H9 (cell line): ENCODE data around the gene NGFR. TPM values are rescaled to one million over a fixed set of nuclear protein-coding genes. Genes with fewer than 3 reads are reported as not detected.

ENCODE experiments used
- DNase-seq: peaks from one replicate; pipeline ENCODE4 v3.0.0-alpha.2; 2017
- H2AFZ ChIP-seq: one replicate; pipeline ENCODE4 v1.6.1; 2013; ENCODE audit warnings: mild to moderate bottlenecking, low read length, control low read depth, moderate library complexity
- H2AK5ac ChIP-seq: 2 replicates; pipeline ENCODE4 v1.6.1; 2013; ENCODE audit warnings: low read length, control low read depth, mixed read lengths; ENCODE audit not compliant: insufficient read length
- H2BK120ac ChIP-seq: one replicate; pipeline ENCODE4 v1.6.1; 2013; ENCODE audit warnings: low read depth, mild to moderate bottlenecking, low read length, control low read depth, inconsistent platforms; ENCODE audit not compliant: poor library complexity, severe bottlenecking
- H2BK12ac ChIP-seq: 2 replicates; pipeline ENCODE4 v1.6.1; 2013; ENCODE audit warnings: low read length, control low read depth, mixed read lengths, low read depth; ENCODE audit not compliant: insufficient read length
- H2BK15ac ChIP-seq: 2 replicates; pipeline ENCODE4 v1.6.1; 2013; ENCODE audit warnings: low read depth, low read length, control low read depth
- H2BK20ac ChIP-seq: one replicate; pipeline ENCODE4 v1.6.1; 2013; ENCODE audit warnings: low read depth, mild to moderate bottlenecking, low read length, control low read depth, inconsistent platforms; ENCODE audit not compliant: poor library complexity, severe bottlenecking
- H2BK5ac ChIP-seq: 2 replicates; pipeline ENCODE4 v1.6.1; 2013; ENCODE audit warnings: low read length, control low read depth, mixed read lengths; ENCODE audit not compliant: insufficient read length
- H3K14ac ChIP-seq: 2 replicates; pipeline ENCODE4 v1.6.1; 2013; ENCODE audit warnings: low read length, control low read depth; ENCODE audit not compliant: insufficient read depth
- H3K18ac ChIP-seq: 2 replicates; pipeline ENCODE4 v1.6.1; 2013; ENCODE audit warnings: low read depth, mild to moderate bottlenecking, mixed read lengths, low read length, control low read depth; ENCODE audit not compliant: insufficient read length
- H3K23ac ChIP-seq: 2 replicates; pipeline ENCODE4 v1.6.1; 2013; ENCODE audit warnings: low read length, control low read depth, mixed read lengths, low read depth; ENCODE audit not compliant: insufficient read length
- H3K23me2 ChIP-seq: 2 replicates; pipeline ENCODE4 v1.6.1; 2013; ENCODE audit warnings: low read depth, mild to moderate bottlenecking, mixed read lengths, low read length, control low read depth; ENCODE audit not compliant: insufficient read length, poor library complexity, severe bottlenecking
- H3K27ac ChIP-seq: 2 replicates; pipeline ENCODE4 v1.5.1; 2013; ENCODE audit warnings: low read length, control low read depth, mixed read lengths, low read depth; ENCODE audit not compliant: insufficient read length
- H3K27me3 ChIP-seq: 2 replicates; pipeline ENCODE4 v1.6.1; 2013; ENCODE audit warnings: low read length, control low read depth, inconsistent platforms; ENCODE audit not compliant: insufficient read depth
- H3K4ac ChIP-seq: 2 replicates; pipeline ENCODE4 v1.6.1; 2013; ENCODE audit warnings: low read depth, mild to moderate bottlenecking, control low read depth, inconsistent platforms, low read length, moderate library complexity
- H3K4me1 ChIP-seq: 2 replicates; pipeline ENCODE4 v1.6.1; 2013; ENCODE audit warnings: low read length, control low read depth, inconsistent platforms; ENCODE audit not compliant: insufficient read depth
- H3K4me2 ChIP-seq: 2 replicates; pipeline ENCODE4 v1.6.1; 2013; ENCODE audit warnings: low read length, control low read depth, mixed read lengths; ENCODE audit not compliant: insufficient read length, insufficient read depth
- H3K56ac ChIP-seq: 2 replicates; pipeline ENCODE4 v1.6.1; 2013; ENCODE audit warnings: low read depth, mild to moderate bottlenecking, mixed read lengths, low read length, control low read depth; ENCODE audit not compliant: insufficient read length
- H3K79me1 ChIP-seq: 2 replicates; pipeline ENCODE4 v1.6.1; 2013; ENCODE audit warnings: low read depth, mild to moderate bottlenecking, moderate library complexity, low read length, control low read depth, inconsistent platforms; ENCODE audit not compliant: insufficient read depth, poor library complexity, severe bottlenecking
- H3K79me2 ChIP-seq: 2 replicates; pipeline ENCODE4 v1.6.1; 2013; ENCODE audit warnings: low read length, control low read depth, inconsistent platforms; ENCODE audit not compliant: insufficient read depth
- H3K9ac ChIP-seq: 2 replicates; pipeline ENCODE4 v1.6.1; 2013; ENCODE audit warnings: low read length, control low read depth, mixed read lengths; ENCODE audit not compliant: insufficient read length; ENCODE audit errors: extremely low read depth
- H3K9me3 ChIP-seq: one replicate; pipeline ENCODE4 v1.6.1; 2013; ENCODE audit warnings: low read depth, low read length, inconsistent platforms; ENCODE audit not compliant: control insufficient read depth
- H3T11ph ChIP-seq: one replicate; pipeline ENCODE4 v1.6.1; 2013; ENCODE audit warnings: mild to moderate bottlenecking, low read length, control low read depth, inconsistent platforms
- H4K20me1 ChIP-seq: one replicate; pipeline ENCODE4 v1.6.1; 2013; ENCODE audit not compliant: control insufficient read depth, insufficient read length, insufficient read depth
- H4K5ac ChIP-seq: 2 replicates; pipeline ENCODE4 v1.6.1; 2013; ENCODE audit warnings: low read depth, mild to moderate bottlenecking, mixed read lengths, low read length, control low read depth; ENCODE audit not compliant: insufficient read length
- H4K8ac ChIP-seq: replicated peaks from 2 replicates; pipeline ENCODE4 v1.6.1; 2013; ENCODE audit warnings: low read length, control low read depth, mixed read lengths, low read depth; ENCODE audit not compliant: insufficient read length
- H4K91ac ChIP-seq: 2 replicates; pipeline ENCODE4 v1.6.1; 2013; ENCODE audit warnings: low read depth, mild to moderate bottlenecking, moderate library complexity, mixed read lengths, low read length, control low read depth; ENCODE audit not compliant: insufficient read length
- H3K27ac Mint-ChIP-seq, 3 experiments: 2 replicates in 2 of 3; 3 replicates in 1 of 3; pipeline ENCODE4 v1.8.0; 2020 to 2021; ENCODE audit warnings: mixed read lengths in 3 of 3, mild to moderate bottlenecking in 1 of 3, moderate library complexity in 1 of 3
- H3K27me3 Mint-ChIP-seq: 2 replicates; pipeline ENCODE4 v1.8.0; 2021; ENCODE audit warnings: low read depth, mild to moderate bottlenecking, moderate library complexity, mixed read lengths
- H3K36me3 Mint-ChIP-seq, 3 experiments: 2 replicates in 2 of 3; 3 replicates in 1 of 3; pipeline ENCODE4 v1.8.0; 2020 to 2021; ENCODE audit warnings: low read depth in 3 of 3, mixed read lengths in 3 of 3; ENCODE audit not compliant: insufficient read depth in 1 of 3
- H3K4me1 Mint-ChIP-seq, 2 experiments: 2 replicates each; pipeline ENCODE4 v1.8.0; 2020; ENCODE audit warnings: mixed read lengths in 2 of 2
- H3K4me3 Mint-ChIP-seq, 2 experiments: 2 replicates in 1 of 2; 3 replicates in 1 of 2; pipeline ENCODE4 v1.8.0; 2020 to 2021; ENCODE audit warnings: mild to moderate bottlenecking in 2 of 2, mixed read lengths in 2 of 2, moderate library complexity in 1 of 2
- H3K9me3 Mint-ChIP-seq, 2 experiments: 2 replicates in 1 of 2; 3 replicates in 1 of 2; pipeline ENCODE4 v1.8.0; 2020; ENCODE audit warnings: mild to moderate bottlenecking in 2 of 2, mixed read lengths in 2 of 2, moderate library complexity in 1 of 2
- CTCF ChIP-seq: fragments of 200-600 bp; sonication (generic); conservative IDR thresholded peaks from 3 replicates; pipeline ENCODE4 v1.8.0; 2021; ENCODE audit warnings: antibody characterized with exemption, mild to moderate bottlenecking
- WGBS: extraction: QIAGEN DNeasy Blood & Tissue Kit; methylation state at CpG from one replicate; pipeline ENCODE4 v1.1.7; 2013; ENCODE audit warnings: missing lambda C conversion rate, low lambda C conversion rate, mixed read lengths; ENCODE audit not compliant: insufficient read length; ENCODE audit errors: extremely low coverage; 5-methylcytosine and 5-hydroxymethylcytosine counted together
- total RNA-seq: library from RNA; stranded (reverse); gene quantifications from 2 replicates; pipeline ENCODE4 v1.2.1, GENCODE V29; 2021

Gene NGFR
- total RNA-seq, 1 experiment from 2014 or later, result 9.6 TPM

GRCh38 chr17:49545806-49546545, 50.9 kb downstream of the NGFR start:
- no peak overlapping the region for H2BK15ac ChIP-seq
- Mint-ChIP-seq H3K4me1 (peaks cover 45 to 56% of the 10 kb centered on the region in 2 experiments), H3K27ac (no peak overlapping the region), H3K27me3 (peaks cover 9% of the 10 kb centered on the region), H3K36me3 (peaks cover 0 to 5% (median 3%) of the 10 kb centered on the region in 3 experiments; a peak in 3 of 7 replicates), H3K4me3 (no peak overlapping the region), H3K9me3 (no peaks in the 10 kb centered on the region)
- H3K79me2 ChIP-seq, result no peaks in the 10 kb centered on the region
- H3K79me1 ChIP-seq, result no peaks in the 10 kb centered on the region
- no peaks in the 10 kb centered on the region for H3K9me3 ChIP-seq
- no peak overlapping the region for H4K5ac ChIP-seq
- H3K4me1 ChIP-seq, result no peaks in the 10 kb centered on the region
- TF ChIP-seq CTCF, result no peak
- H3K23ac ChIP-seq, result no peak overlapping the region
- H3K4me2 ChIP-seq, result no peak overlapping the region
- H2BK120ac ChIP-seq, result no peak overlapping the region
- no peaks in the 10 kb centered on the region for H3K27me3 ChIP-seq
- H3K23me2 ChIP-seq, result no peaks in the 10 kb centered on the region
- H3T11ph ChIP-seq, result no peak overlapping the region
- H3K56ac ChIP-seq, result no peak overlapping the region
- H3K18ac ChIP-seq, result no peak overlapping the region
- H3K9ac ChIP-seq, result no peak overlapping the region
- H2AK5ac ChIP-seq, result no peak overlapping the region
- WGBS, result no CpG with 5 or more reads among the region's 15 CpGs
- H3K4ac ChIP-seq, result no peak overlapping the region
- no peaks in the 10 kb centered on the region for H4K20me1 ChIP-seq
- H4K91ac ChIP-seq, result no peak overlapping the region
- no peak overlapping the region for H2BK5ac ChIP-seq
- H4K8ac ChIP-seq, result no peak overlapping the region
- H3K27ac ChIP-seq, result no peak overlapping the region
- no peak overlapping the region for H3K14ac ChIP-seq
- no peak overlapping the region for H2BK20ac ChIP-seq
- no peak overlapping the region for H2BK12ac ChIP-seq
- H2AFZ ChIP-seq, result no peak overlapping the region
- DNase-seq, result peak; percentile 45
